Ovary (tissue), 9 donors: ENCODE results near the gene AQP1. TPM values are rescaled to one million over a fixed set of nuclear protein-coding genes. Genes with fewer than 3 reads are reported as not detected.

ENCODE experiments used
- DNase-seq, 5 donors: peaks; one replicate each; pipeline ENCODE4 v3.0.0-alpha.2; 2019 to 2020
- H3K27ac ChIP-seq, 2 donors: fragments of 200-600 bp; one replicate each; pipeline versions ENCODE4 v1.5.1 to v1.8.0; 2019 to 2022
- H3K27me3 ChIP-seq: fragments of 200-600 bp; one replicate; pipeline ENCODE4 v1.8.0; 2022
- H3K36me3 ChIP-seq: fragments of 200-600 bp; sonication (generic); one replicate; pipeline ENCODE4 v1.5.1; 2019
- H3K4me1 ChIP-seq: one replicate; pipeline ENCODE4 v1.8.1; 2013; ENCODE audit warnings: mild to moderate bottlenecking, moderate library complexity; ENCODE audit not compliant: insufficient read depth
- H3K4me3 ChIP-seq: fragments of 200-600 bp; sonication (generic); one replicate; pipeline ENCODE4 v1.5.1; 2017
- H3K9me3 ChIP-seq, 2 donors: fragments of 200-600 bp in 1 of 2; sonication (generic) in 1 of 2; one replicate each; pipeline versions ENCODE4 v1.5.1 to v1.8.1; 2013 to 2019; ENCODE audit warnings: mild to moderate bottlenecking in 1 of 2, moderate library complexity in 1 of 2
- EP300 ChIP-seq: sonication (generic); formaldehyde crosslinking; IDR thresholded peaks from one replicate; pipeline ENCODE4 v1.6.1; 2017; ENCODE audit warnings: antibody characterized with exemption
- POLR2A ChIP-seq: fragments of 450-650 bp; IDR thresholded peaks from one replicate; pipeline ENCODE4 v1.6.1; 2017; ENCODE audit warnings: antibody characterized with exemption, mild to moderate bottlenecking, moderate library complexity
- WGBS, 3 donors: extraction: QIAGEN DNeasy Blood & Tissue Kit in 1 of 3; methylation state at CpG; one replicate each; pipeline versions ENCODE4 v1.1.5 to v1.1.7; 2013 to 2017; 5-methylcytosine and 5-hydroxymethylcytosine counted together
- intact Hi-C, 4 donors: fragments of 100-400 bp; cut with DNase I; formaldehyde crosslinking; loops; one replicate each; pipeline versions ENCODE4 v1.11.0 to v1.15.1; 2022 to 2023
- polyA plus RNA-seq, 2 donors: library from polyadenylated mRNA; stranded (reverse); fragments of 200-250 nt in 1 of 2; fragments of 350-450 nt in 1 of 2; fragmentation: Illumina TruSeq in 1 of 2; extraction: RNeasy Lipid Tissue Mini Kit (QIAGEN cat#74804) in 1 of 2; gene quantifications; one replicate each; pipeline ENCODE4 v1.2.3, GENCODE V29; 2013 to 2014
- total RNA-seq, 7 donors: library from RNA; depleted of rRNA in 2 of 7; stranded (reverse); fragments of >200 nt in 2 of 7; fragmentation: NEBNext Ultra II Directional in 3 of 7; extraction: Animal tissue kit (Norgen Biotek cat#: 25700) in 3 of 7; gene quantifications; one replicate each; pipeline versions ENCODE4 v1.1.0 to v1.2.4, GENCODE V29; 2016 to 2023
- TF ChIP-seq, protein P1 (sequence below), 3 donors: fragments of 450-650 bp in 2 of 3; fragments of 200-600 bp in 1 of 3; IDR thresholded peaks; one replicate each; pipeline versions ENCODE4 v1.5.1 to v1.8.0; 2016 to 2022; ENCODE audit warnings: antibody characterized with exemption in 3 of 3, mild to moderate bottlenecking in 1 of 3
- donor health status: DM: no; HTN: no; CAD: no; lungs with moderate emphysema.
- donor health status: DM: no; HTN: no; CAD: no.
- donor health status: Bipolar disorder and iron deficiency.
- donor health status: DM: yes; HTN: yes; CAD: no.
- donor health status: DM: no; HTN: no; CAD: no.
- donor health status: DM: yes; HTN: yes; CAD: no.

The AQP1 gene
- total and polyA plus RNA-seq, 9 donors, result 10.2 to 151 (median 54.4) TPM

DNA sequence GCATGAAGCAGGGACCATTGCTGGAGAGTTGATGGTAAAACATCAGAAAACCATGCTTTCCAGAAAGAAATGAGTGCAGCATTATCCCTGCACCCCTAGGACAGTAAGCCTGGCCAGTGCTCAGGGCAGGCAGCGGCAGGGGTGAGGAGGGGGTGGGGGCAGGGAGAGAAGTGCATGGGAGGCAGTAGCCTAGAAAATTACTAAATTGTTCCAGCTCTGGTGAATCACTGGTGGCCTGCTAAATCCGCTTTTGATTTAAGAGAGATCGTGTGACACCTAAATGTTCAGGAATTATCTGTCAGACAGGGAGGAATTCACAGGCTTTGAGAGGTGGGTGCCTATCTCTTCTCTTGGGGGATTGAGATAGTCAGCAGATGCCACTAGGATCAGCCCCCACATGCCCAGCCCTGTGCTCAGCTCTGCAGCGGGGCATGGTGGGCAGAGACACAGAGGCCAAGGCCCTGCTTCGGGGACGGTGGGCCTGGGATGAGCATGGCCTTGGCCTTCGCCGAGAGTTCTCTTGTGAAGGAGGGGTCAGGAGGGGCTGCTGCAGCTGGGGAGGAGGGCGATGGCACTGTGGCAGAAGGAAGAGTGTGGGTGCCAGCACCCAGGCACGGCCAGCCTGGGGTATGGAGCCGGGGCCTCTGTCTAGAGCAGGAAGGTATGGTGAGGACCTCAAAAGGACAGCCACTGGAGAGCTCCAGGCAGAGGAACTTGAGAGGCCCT, 5.0 kb upstream of the AQP1 start:
- intact Hi-C loops, result no loop called here
- H3K9me3 ChIP-seq, result no peaks in the 10 kb centered on the region
- no peaks in the 10 kb centered on the region for H3K36me3 ChIP-seq
- WGBS, 3 donors, result 71 to 80% (median 76%) methylated on average over 11 of the region's 11 CpGs
- peaks cover 4% of the 10 kb centered on the region for H3K4me1 ChIP-seq
- no peak overlapping the region for H3K27ac ChIP-seq
- TF ChIP-seq POLR2A, result no peak
- TF ChIP-seq EP300, result no peak
- TF ChIP-seq, protein P1, sequence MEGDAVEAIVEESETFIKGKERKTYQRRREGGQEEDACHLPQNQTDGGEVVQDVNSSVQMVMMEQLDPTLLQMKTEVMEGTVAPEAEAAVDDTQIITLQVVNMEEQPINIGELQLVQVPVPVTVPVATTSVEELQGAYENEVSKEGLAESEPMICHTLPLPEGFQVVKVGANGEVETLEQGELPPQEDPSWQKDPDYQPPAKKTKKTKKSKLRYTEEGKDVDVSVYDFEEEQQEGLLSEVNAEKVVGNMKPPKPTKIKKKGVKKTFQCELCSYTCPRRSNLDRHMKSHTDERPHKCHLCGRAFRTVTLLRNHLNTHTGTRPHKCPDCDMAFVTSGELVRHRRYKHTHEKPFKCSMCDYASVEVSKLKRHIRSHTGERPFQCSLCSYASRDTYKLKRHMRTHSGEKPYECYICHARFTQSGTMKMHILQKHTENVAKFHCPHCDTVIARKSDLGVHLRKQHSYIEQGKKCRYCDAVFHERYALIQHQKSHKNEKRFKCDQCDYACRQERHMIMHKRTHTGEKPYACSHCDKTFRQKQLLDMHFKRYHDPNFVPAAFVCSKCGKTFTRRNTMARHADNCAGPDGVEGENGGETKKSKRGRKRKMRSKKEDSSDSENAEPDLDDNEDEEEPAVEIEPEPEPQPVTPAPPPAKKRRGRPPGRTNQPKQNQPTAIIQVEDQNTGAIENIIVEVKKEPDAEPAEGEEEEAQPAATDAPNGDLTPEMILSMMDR (IDR thresholded peaks at IDR 0.05), result no peak
- H3K4me3 ChIP-seq, result no peak overlapping the region
- no peak for DNase-seq
- no peaks in the 10 kb centered on the region for H3K27me3 ChIP-seq

DNA sequence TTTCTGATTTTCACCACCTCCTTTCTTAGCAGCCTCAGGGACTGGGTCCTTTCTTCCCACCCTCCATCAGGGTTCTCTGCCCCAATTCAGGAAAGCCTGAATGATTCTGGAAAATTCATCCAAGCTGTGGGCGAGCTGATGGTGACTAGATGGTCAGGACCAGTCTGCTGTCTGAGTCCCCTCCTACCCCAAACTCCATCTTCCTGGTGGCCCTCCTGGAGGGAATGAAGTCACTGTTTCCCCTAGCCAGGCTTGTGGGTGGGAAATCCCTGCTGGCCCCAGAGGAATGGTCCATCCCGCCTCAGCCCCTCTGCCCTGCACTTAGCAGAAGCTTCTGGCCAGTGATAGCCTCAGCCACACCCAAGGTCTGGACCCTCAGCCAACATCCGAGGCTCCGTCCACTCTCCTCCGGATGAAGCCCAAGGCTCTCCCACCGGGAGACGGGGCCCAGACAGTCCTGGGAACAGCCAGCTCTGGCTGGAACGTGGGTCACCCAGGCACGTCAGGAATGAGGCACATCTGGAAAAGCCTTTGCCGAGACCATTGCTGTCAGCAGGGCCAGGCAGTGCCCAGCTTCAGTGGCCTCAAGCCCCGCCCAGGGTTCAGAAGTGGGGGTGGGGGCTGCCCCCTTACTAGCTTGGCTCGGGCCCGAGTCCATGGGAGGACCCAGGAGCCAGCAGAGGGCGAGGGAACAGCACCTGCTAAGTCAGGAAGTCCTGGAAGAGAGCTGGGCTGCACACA, 4.0 kb upstream of the AQP1 start:
- H3K4me1 ChIP-seq, result peaks cover 4% of the 10 kb centered on the region
- H3K27ac ChIP-seq, result no peak overlapping the region
- no peaks in the 10 kb centered on the region for H3K36me3 ChIP-seq
- no peak for DNase-seq
- no peaks in the 10 kb centered on the region for H3K9me3 ChIP-seq
- no peaks in the 10 kb centered on the region for H3K27me3 ChIP-seq
- intact Hi-C loops, result no loop called here
- TF ChIP-seq EP300 (no peak), POLR2A (no peak)
- TF ChIP-seq, protein P1 (IDR thresholded peaks at IDR 0.05), result no peak
- H3K4me3 ChIP-seq, result no peak overlapping the region
- WGBS, 3 donors, result 61 to 83% (median 77%) methylated on average over 7 to 14 of the region's 14 CpGs

DNA sequence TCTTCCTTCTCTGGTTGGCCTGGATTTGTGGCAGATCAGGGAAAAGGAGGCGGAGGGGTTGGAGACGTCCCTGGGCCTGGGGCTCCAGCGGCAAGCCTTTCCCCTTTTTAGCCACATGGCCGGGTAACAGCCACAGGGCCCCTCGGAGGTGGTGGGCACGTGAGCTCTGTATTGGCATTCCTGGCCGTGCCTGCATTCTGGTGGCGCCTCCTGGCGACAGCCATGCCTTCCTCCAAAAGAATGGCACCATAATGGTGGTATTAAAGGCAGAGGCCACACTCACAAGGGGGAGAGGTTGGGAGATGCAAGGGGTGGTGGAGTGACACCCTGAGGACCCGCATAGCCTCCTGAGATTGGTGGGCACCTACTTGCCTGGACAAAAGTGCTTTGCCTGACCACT, 3.0 kb upstream of the AQP1 start:
- TF ChIP-seq EP300, result no peak
- TF ChIP-seq, protein P1 (IDR thresholded peaks at IDR 0.05), result no peak
- TF ChIP-seq POLR2A, result no peak
- no peak overlapping the region for H3K27ac ChIP-seq
- H3K27me3 ChIP-seq, result no peaks in the 10 kb centered on the region
- no peaks in the 10 kb centered on the region for H3K9me3 ChIP-seq
- no peak for DNase-seq
- H3K4me1 ChIP-seq, result peaks cover 4% of the 10 kb centered on the region
- H3K36me3 ChIP-seq, result no peaks in the 10 kb centered on the region
- WGBS, 3 donors, result 90 to 94% (median 91%) methylated on average over 10 of the region's 10 CpGs
- intact Hi-C loops, result no loop called here
- H3K4me3 ChIP-seq, result no peak overlapping the region

DNA sequence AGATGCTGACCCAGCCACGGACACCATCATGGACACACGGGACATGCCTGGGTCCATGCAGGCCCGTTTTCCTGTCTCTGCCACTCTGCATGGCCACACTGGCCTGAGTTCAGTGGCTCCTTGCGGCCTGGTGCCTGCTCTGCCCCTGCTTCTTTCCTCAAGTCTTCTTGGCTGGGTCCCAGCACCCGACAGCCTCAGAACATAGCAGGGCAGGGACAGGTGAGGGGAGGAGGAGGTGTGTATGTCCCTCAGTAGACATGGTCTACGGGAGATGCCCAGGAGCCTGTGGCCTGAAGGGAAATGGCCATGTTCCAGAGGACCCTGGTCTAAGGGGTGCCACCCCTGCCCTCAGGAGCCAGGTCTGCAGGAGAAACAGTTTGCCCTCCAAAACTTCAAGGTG, 2.2 kb upstream of the AQP1 start:
- H3K4me1 ChIP-seq, result peaks cover 4% of the 10 kb centered on the region
- no peaks in the 10 kb centered on the region for H3K36me3 ChIP-seq
- intact Hi-C loops, result no loop called here
- no peaks in the 10 kb centered on the region for H3K27me3 ChIP-seq
- no peak for DNase-seq
- H3K4me3 ChIP-seq, result no peak overlapping the region
- H3K9me3 ChIP-seq, result no peaks in the 10 kb centered on the region
- 95 to 98% (median 96%) methylated on average over 6 of the region's 6 CpGs for WGBS, 3 donors
- no peak for TF ChIP-seq EP300
- no peak for TF ChIP-seq POLR2A
- TF ChIP-seq, protein P1 (IDR thresholded peaks at IDR 0.05), result no peak
- H3K27ac ChIP-seq, result no peak overlapping the region
